ENCODE results near the gene ANO10.

The ANO10 gene

DNA sequence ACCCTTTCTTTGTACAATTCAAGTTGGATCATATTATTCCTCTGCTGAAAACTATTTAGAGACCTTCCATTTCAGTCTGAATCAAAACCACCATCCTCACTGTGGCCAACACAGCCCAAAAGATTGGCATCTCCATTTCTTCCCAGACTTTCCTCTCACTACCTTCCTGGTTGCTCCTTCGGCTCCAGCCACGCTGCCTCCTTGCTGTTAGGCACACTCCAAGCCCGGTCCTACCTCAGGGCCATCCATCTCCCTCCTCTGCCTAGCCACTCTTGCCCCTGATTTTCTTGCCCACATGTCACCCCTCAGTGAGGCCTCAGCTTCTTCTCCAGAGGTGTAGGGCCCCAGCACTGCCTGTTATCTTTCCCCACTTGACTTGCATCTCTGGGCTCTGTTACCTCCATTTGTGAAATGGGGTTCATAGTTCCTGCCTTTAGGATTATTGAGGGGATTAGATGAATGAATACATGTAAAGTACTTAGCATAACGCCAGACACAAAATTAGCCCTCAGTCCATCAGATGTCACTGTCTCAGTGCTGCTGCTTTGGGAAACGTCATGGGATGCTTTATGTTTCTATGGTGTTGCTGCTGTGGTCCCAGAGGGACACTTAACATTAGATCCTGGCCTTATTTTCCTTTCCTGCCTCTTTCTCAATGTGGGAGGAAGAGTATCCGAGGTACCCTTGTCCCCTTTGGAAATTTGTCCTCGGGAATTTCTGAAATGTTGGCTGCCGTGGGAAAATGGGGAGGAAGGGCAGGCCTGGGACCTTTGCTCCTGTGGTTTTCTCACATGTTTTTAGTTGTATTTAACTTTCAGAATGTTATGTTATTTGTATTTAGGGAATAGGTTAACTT, 304.1 kb downstream of the ANO10 start:
- Histone ChIP-seq H3K36me3 (ENCODE audit: control insufficient read depth in 4 of 4, insufficient read depth in 4 of 4, low read length in 3 of 4) (peaks cover 9 to 10% (median 10%) of the 10 kb centered on the region in 4 experiments), H3K27ac (ENCODE audit: insufficient read depth in 1 of 2, low read depth in 1 of 2, low read length in 2 of 2, poor library complexity in 1 of 2, severe bottlenecking in 2 of 2) (no peak overlapping the region), H3K27me3 (replicated peaks in 2 of 5; ENCODE audit: control insufficient read depth in 4 of 5, insufficient read depth in 5 of 5, low read length in 4 of 5) (no peaks in the 10 kb centered on the region), H3K4me3 (ENCODE audit: control insufficient read depth in 1 of 7, extremely low read depth in 1 of 7, insufficient read depth in 4 of 7, low read depth in 2 of 7, low read length in 6 of 7) (no peak overlapping the region), H3K4me1 (ENCODE audit: control extremely low read depth in 1 of 4, control insufficient read depth in 4 of 4, insufficient read depth in 4 of 4, low read length in 3 of 4) (peaks cover 0 to 2% (median 2%) of the 10 kb centered on the region in 4 experiments), H3K9me3 (ENCODE audit: control extremely low read depth in 1 of 5, control insufficient read depth in 4 of 5, insufficient read depth in 2 of 5, low read depth in 1 of 5, low read length in 4 of 5) (no peaks in the 10 kb centered on the region)
- CTCF ChIA-PET: interaction anchor here (0.6 to 1.6 kb wide), 2 partner anchors 17 to 82 kb away, joined by 3 to 4 read pairs; no protein-coding TSS in a partner anchor
- POLR2A ChIA-PET: no interaction called here
- 96% methylated on average over 3 of the region's 8 CpGs for WGBS (ENCODE audit: insufficient coverage)
- no peak for DNase-seq

DNA sequence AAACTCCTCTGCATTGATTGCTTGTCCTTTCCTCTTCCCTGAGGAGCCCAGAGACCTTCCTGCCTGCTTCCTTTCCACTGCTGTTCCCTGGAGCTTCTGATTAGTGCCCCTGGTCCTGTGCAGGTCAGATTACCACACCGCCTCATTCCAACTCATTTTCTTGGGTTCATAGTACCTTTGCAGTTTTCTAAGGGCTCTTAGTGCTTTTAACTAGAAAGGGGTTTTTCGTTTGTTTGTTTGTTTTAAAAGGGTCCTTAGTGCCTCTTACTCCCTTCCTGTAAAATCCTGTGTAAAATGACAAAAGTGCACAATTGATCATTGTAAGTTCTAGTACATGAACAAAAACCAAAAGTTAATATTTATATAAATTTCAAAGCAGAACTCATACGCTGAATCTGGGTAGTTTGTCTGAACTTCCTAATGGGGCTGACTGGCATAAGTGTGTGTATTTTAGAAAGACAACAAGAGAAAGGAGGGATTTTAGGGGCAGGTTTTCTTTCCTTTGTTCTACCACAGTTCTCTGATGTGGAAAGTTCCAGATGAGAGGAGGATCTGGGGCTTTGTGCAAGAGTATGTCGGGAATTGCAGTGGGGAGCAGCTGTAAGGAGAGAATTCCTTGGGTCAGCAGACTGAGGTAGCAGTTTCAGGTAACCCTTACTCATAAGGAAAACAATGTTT, 304.9 kb downstream of the ANO10 start:
- peaks cover 0 to 2% (median 2%) of the 10 kb centered on the region in 4 experiments for H3K4me1 ChIP-seq (ENCODE audit: control extremely low read depth in 1 of 4, control insufficient read depth in 4 of 4, insufficient read depth in 4 of 4, low read length in 3 of 4)
- no peak overlapping the region for H3K27ac ChIP-seq (ENCODE audit: insufficient read depth in 1 of 2, low read depth in 1 of 2, low read length in 2 of 2, poor library complexity in 1 of 2, severe bottlenecking in 2 of 2)
- ChIA-PET CTCF (interaction anchor here (1.4 to 1.6 kb wide), 3 partner anchors 18 to 184 kb away, joined by 3 to 4 read pairs (median 3); no protein-coding TSS in a partner anchor), POLR2A (interaction anchor here (0.6 kb wide), 1 partner anchor 75 kb away, joined by 3 read pairs; no protein-coding TSS in a partner anchor)
- H3K4me3 ChIP-seq (ENCODE audit: control insufficient read depth in 1 of 7, extremely low read depth in 1 of 7, insufficient read depth in 4 of 7, low read depth in 2 of 7, low read length in 6 of 7): no peak overlapping the region
- H3K27me3 ChIP-seq (replicated peaks in 2 of 5; ENCODE audit: control insufficient read depth in 4 of 5, insufficient read depth in 5 of 5, low read length in 4 of 5): no peaks in the 10 kb centered on the region
- no peaks in the 10 kb centered on the region for H3K9me3 ChIP-seq (ENCODE audit: control extremely low read depth in 1 of 5, control insufficient read depth in 4 of 5, insufficient read depth in 2 of 5, low read depth in 1 of 5, low read length in 4 of 5)
- WGBS (ENCODE audit: insufficient coverage): 100% methylated on average over 1 of the region's 4 CpGs
- peaks cover 9 to 11% (median 10%) of the 10 kb centered on the region in 4 experiments for H3K36me3 ChIP-seq (ENCODE audit: control insufficient read depth in 4 of 4, insufficient read depth in 4 of 4, low read length in 3 of 4)
- no peak for DNase-seq
